GM23338 (cell line): ENCODE measurements around the gene SETBP1. TPM values are rescaled to one million over a fixed set of nuclear protein-coding genes. Genes with fewer than 3 reads are reported as not detected.

Experiments used
- ATAC-seq: fragments of 200-7000 bp; cut with Tn5 transposase; 3 replicates; pipeline ENCODE4 v1.9.1; 2020
- DNase-seq: peaks from one replicate; pipeline ENCODE4 v3.0.0-alpha.2; 2015; ENCODE audit warnings: low spot score
- H2AFZ ChIP-seq: fragments of 200-600 bp; sonication (generic); 2 replicates; pipeline ENCODE4 v1.8.0; 2016; ENCODE audit warnings: antibody characterized with exemption, mild to moderate bottlenecking, moderate library complexity
- H3F3A ChIP-seq: fragments of 200-600 bp; sonication (generic); replicated peaks from 2 replicates; pipeline ENCODE4 v1.8.0; 2017; ENCODE audit warnings: antibody characterized with exemption, mixed run types, low read depth
- H3K27ac ChIP-seq: fragments of 200-600 bp; sonication (generic); 2 replicates; pipeline ENCODE4 v1.6.1; 2016; ENCODE audit warnings: low read depth
- H3K27me3 ChIP-seq: fragments of 200-600 bp; sonication (generic); 2 replicates; pipeline ENCODE4 v1.8.0; 2016; ENCODE audit warnings: mild to moderate bottlenecking, mixed run types, moderate library complexity; ENCODE audit not compliant: insufficient read depth
- H3K36me3 ChIP-seq: fragments of 200-600 bp; sonication (generic); 2 replicates; pipeline ENCODE4 v1.8.0; 2016; ENCODE audit warnings: mild to moderate bottlenecking; ENCODE audit not compliant: insufficient read depth
- H3K4me1 ChIP-seq: fragments of 200-600 bp; sonication (generic); 2 replicates; pipeline ENCODE4 v1.8.0; 2016; ENCODE audit warnings: mild to moderate bottlenecking, moderate library complexity; ENCODE audit not compliant: insufficient read depth
- H3K4me2 ChIP-seq: fragments of 200-600 bp; sonication (generic); 2 replicates; pipeline ENCODE4 v1.7.1; 2017; ENCODE audit warnings: mixed run types
- H3K4me3 ChIP-seq: fragments of 200-600 bp; sonication (generic); 2 replicates; pipeline ENCODE4 v1.6.1; 2016; ENCODE audit warnings: mixed run types
- H3K79me2 ChIP-seq: fragments of 200-600 bp; sonication (generic); replicated peaks from 2 replicates; pipeline ENCODE4 v1.8.0; 2017; ENCODE audit warnings: mild to moderate bottlenecking; ENCODE audit not compliant: insufficient read depth
- H3K9me2 ChIP-seq: fragments of 200-600 bp; sonication (generic); 2 replicates; pipeline ENCODE4 v1.8.0; 2017; ENCODE audit not compliant: insufficient read depth
- H4K20me1 ChIP-seq: fragments of 200-600 bp; sonication (generic); replicated peaks from 2 replicates; pipeline ENCODE4 v1.8.0; 2017; ENCODE audit warnings: mild to moderate bottlenecking; ENCODE audit not compliant: insufficient read depth
- H3K27ac Mint-ChIP-seq: 2 replicates; pipeline ENCODE4 v1.8.0; 2020; ENCODE audit warnings: inconsistent platforms, mild to moderate bottlenecking, moderate library complexity, mixed read lengths
- H3K27me3 Mint-ChIP-seq: 3 replicates; pipeline ENCODE4 v1.8.0; 2022; ENCODE audit warnings: low read depth, mild to moderate bottlenecking, moderate library complexity, mixed read lengths, inconsistent platforms; ENCODE audit not compliant: insufficient read depth, poor library complexity
- H3K36me3 Mint-ChIP-seq: 3 replicates; pipeline ENCODE4 v1.8.0; 2021; ENCODE audit warnings: low read depth, mild to moderate bottlenecking, inconsistent platforms, moderate library complexity, mixed read lengths
- H3K4me1 Mint-ChIP-seq: 3 replicates; pipeline ENCODE4 v1.8.0; 2020; ENCODE audit warnings: mild to moderate bottlenecking, inconsistent platforms, mixed read lengths
- H3K4me3 Mint-ChIP-seq: 3 replicates; pipeline ENCODE4 v1.8.0; 2021; ENCODE audit warnings: moderate library complexity, mild to moderate bottlenecking, inconsistent platforms, mixed read lengths
- H3K9me3 Mint-ChIP-seq: 3 replicates; pipeline ENCODE4 v1.8.0; 2020; ENCODE audit warnings: moderate library complexity, mild to moderate bottlenecking, inconsistent platforms, mixed read lengths
- CREB1 ChIP-seq: fragments of 250-450 bp; sonication (Bioruptor Pico); IDR thresholded peaks from 2 replicates; pipeline ENCODE4 v1.5.0; 2020; ENCODE audit warnings: low read depth, mild to moderate bottlenecking, moderate library complexity
- EZH2 ChIP-seq: fragments of 200-600 bp; sonication (generic); IDR thresholded peaks from one replicate; pipeline ENCODE4 v1.8.0; 2017; ENCODE audit warnings: antibody characterized with exemption, mild to moderate bottlenecking, low read depth; ENCODE audit not compliant: unreplicated experiment
- EZH2phosphoT487 ChIP-seq: fragments of 200-600 bp; sonication (generic); IDR thresholded peaks from one replicate; pipeline ENCODE4 v1.8.1; 2018; ENCODE audit warnings: antibody characterized with exemption; ENCODE audit not compliant: unreplicated experiment
- JUNB ChIP-seq: IDR thresholded peaks from one replicate; pipeline ENCODE4 v1.6.1; 2016; ENCODE audit warnings: antibody characterized with exemption; ENCODE audit not compliant: unreplicated experiment
- NANOG ChIP-seq: IDR thresholded peaks from 2 replicates; pipeline ENCODE4 v1.6.1; 2016; ENCODE audit warnings: antibody characterized with exemption, borderline replicate concordance
- POLR2AphosphoS5 ChIP-seq: IDR thresholded peaks from 2 replicates; pipeline ENCODE4 v1.6.1; 2016; ENCODE audit warnings: antibody characterized with exemption, low read depth
- STAT1 ChIP-seq: IDR thresholded peaks from one replicate; pipeline ENCODE4 v1.6.1; 2016; ENCODE audit warnings: antibody characterized with exemption; ENCODE audit not compliant: unreplicated experiment
- ZNF114 ChIP-seq: fragments of 250-450 bp; sonication (Bioruptor Pico); IDR thresholded peaks from 2 replicates; pipeline ENCODE4 v1.5.0; 2020; ENCODE audit warnings: mild to moderate bottlenecking, moderate library complexity
- ZNF331 ChIP-seq: fragments of 250-450 bp; sonication (Bioruptor Pico); IDR thresholded peaks from 2 replicates; pipeline ENCODE4 v1.5.0; 2020; ENCODE audit warnings: low read depth, mild to moderate bottlenecking, moderate library complexity
- polyA plus RNA-seq: library from polyadenylated mRNA; unstranded; fragments of >200 nt; fragmentation: Nextera tagmentation; extraction: Ambion mirVana; gene quantifications from 2 replicates; pipeline ENCODE4 v1.2.1, GENCODE V29; 2016
- total RNA-seq: library from RNA; depleted of rRNA; stranded (reverse); fragments of >200 nt; shearing (Covaris generic); gene quantifications from 2 replicates; pipeline ENCODE4 v1.2.3, GENCODE V29; 2014
- TF ChIP-seq, protein P1 (sequence below): IDR thresholded peaks from one replicate; pipeline ENCODE4 v1.6.1; 2018; ENCODE audit warnings: antibody characterized with exemption; ENCODE audit not compliant: unreplicated experiment
- TF ChIP-seq, protein P2 (sequence below): fragments of 250-450 bp; sonication (Bioruptor Pico); IDR thresholded peaks from 2 replicates; pipeline ENCODE4 v1.5.0; 2020; ENCODE audit warnings: mild to moderate bottlenecking, moderate library complexity

SETBP1 gene
- total and polyA plus RNA-seq, 2 experiments from 2014 or later: 1.6 to 5.5 TPM

DNA sequence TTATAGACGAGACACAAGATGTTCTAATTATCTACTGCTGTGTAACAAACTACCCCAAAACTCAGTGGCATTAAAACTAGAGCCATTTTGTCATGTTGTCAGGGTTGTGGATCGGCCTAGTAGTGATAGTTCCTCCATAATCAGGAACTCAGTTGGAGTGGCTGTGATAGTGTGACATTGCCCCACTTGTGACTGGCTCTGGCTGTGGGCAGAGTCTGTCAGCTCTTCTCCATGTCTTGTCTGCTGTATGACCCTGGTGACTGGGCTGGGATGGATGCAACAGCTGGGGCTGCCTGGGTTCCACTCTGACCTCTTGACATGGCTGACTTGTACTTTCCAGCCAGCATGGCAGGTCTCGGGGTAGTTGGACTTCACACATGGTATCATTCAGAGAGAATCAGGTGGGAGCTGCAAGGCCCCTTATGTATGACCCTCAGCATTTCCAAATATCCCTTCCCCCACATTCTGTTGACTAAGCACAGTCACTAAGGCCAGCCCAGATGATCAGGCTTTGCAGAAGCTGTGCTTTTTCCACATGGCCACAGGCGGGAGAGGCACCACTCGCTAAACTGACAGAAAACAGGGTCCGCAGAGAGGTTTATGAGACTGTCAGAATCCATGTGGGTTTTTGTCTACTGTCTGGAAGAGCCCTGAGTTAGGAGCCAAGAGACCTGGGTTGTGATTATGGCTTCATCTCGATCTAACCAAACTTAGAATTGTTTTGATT, 50.3 kb downstream of the SETBP1 start:
- H3K27me3 ChIP-seq: no peaks in the 10 kb centered on the region
- H3K9me3 Mint-ChIP-seq: no peaks in the 10 kb centered on the region
- H3K27ac Mint-ChIP-seq: no peak overlapping the region
- no peaks in the 10 kb centered on the region for H3K36me3 Mint-ChIP-seq
- DNase-seq (no peak), ATAC-seq (no peak)
- no peaks in the 10 kb centered on the region for H3F3A ChIP-seq
- H3K79me2 ChIP-seq: peaks cover 4% of the 10 kb centered on the region; the same call in 1 of the 2 replicates
- H3K4me1 ChIP-seq: no peaks in the 10 kb centered on the region; the same call in 1 of the 2 replicates
- peaks cover 17% of the 10 kb centered on the region; the same call in 1 of the 2 replicates for H3K9me2 ChIP-seq
- no peak overlapping the region for H3K4me3 ChIP-seq
- H2AFZ ChIP-seq: no peak overlapping the region
- H3K27ac ChIP-seq: no peak overlapping the region
- H3K36me3 ChIP-seq: no peaks in the 10 kb centered on the region
- TF ChIP-seq STAT1: no peak
- TF ChIP-seq, protein P1, sequence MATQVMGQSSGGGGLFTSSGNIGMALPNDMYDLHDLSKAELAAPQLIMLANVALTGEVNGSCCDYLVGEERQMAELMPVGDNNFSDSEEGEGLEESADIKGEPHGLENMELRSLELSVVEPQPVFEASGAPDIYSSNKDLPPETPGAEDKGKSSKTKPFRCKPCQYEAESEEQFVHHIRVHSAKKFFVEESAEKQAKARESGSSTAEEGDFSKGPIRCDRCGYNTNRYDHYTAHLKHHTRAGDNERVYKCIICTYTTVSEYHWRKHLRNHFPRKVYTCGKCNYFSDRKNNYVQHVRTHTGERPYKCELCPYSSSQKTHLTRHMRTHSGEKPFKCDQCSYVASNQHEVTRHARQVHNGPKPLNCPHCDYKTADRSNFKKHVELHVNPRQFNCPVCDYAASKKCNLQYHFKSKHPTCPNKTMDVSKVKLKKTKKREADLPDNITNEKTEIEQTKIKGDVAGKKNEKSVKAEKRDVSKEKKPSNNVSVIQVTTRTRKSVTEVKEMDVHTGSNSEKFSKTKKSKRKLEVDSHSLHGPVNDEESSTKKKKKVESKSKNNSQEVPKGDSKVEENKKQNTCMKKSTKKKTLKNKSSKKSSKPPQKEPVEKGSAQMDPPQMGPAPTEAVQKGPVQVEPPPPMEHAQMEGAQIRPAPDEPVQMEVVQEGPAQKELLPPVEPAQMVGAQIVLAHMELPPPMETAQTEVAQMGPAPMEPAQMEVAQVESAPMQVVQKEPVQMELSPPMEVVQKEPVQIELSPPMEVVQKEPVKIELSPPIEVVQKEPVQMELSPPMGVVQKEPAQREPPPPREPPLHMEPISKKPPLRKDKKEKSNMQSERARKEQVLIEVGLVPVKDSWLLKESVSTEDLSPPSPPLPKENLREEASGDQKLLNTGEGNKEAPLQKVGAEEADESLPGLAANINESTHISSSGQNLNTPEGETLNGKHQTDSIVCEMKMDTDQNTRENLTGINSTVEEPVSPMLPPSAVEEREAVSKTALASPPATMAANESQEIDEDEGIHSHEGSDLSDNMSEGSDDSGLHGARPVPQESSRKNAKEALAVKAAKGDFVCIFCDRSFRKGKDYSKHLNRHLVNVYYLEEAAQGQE: no peak
- no peak for TF ChIP-seq ZNF331
- TF ChIP-seq JUNB: no peak
- TF ChIP-seq CREB1: no peak
- TF ChIP-seq ZNF114 (CRISPR knock-in tag): no peak
- TF ChIP-seq EZH2phosphoT487: no peak
- TF ChIP-seq EZH2: no peak
- TF ChIP-seq POLR2AphosphoS5: no peak
- TF ChIP-seq NANOG: no peak
- H3K4me1 Mint-ChIP-seq: peaks cover 38% of the 10 kb centered on the region
- no peak overlapping the region for H3K4me2 ChIP-seq
- H3K4me3 Mint-ChIP-seq: no peak overlapping the region
- no peaks in the 10 kb centered on the region for H3K27me3 Mint-ChIP-seq
- no peaks in the 10 kb centered on the region for H4K20me1 ChIP-seq

DNA sequence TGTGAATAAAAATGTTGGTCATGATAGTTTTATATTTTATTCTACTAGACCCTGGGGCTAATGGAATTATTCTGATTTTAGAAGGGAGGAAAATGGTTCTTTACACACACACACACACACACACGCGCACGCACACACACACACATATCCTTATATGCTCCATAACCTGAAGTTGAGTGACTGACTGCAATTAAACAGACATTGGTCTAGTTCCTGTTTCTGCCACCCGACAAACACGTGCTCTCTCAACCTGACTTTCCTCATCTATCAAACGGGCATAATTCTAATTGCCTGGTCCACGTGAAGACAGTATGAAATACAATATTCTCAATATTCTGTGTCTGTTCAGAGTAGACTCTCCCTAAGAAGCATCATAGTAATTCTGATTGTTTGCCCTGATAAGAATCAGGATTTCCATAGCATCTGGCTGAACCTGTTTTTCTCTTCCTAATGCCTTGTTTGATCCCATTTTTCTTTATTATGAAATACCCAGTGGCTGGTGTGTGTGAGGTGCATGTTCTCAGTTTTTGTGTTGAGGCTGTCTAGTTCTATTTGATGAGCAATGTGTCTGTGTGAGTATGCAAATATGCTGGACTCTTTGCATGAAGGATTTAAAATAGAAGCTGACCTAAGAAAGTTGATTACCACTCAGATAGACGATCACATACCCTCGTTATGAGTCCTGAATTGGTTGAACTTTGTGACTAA, 51.0 kb downstream of the SETBP1 start:
- H3K79me2 ChIP-seq: peaks cover 4% of the 10 kb centered on the region; the same call in 1 of the 2 replicates
- no peak overlapping the region for H3K4me3 ChIP-seq
- Mint-ChIP-seq H3K4me1 (peaks cover 38% of the 10 kb centered on the region), H3K4me3 (no peak overlapping the region), H3K9me3 (no peaks in the 10 kb centered on the region), H3K27me3 (no peaks in the 10 kb centered on the region), H3K36me3 (no peaks in the 10 kb centered on the region), H3K27ac (no peak overlapping the region)
- H3K27me3 ChIP-seq: no peaks in the 10 kb centered on the region
- peaks cover 17% of the 10 kb centered on the region; the same call in 1 of the 2 replicates for H3K9me2 ChIP-seq
- H3K27ac ChIP-seq: no peak overlapping the region
- DNase-seq (no peak), ATAC-seq (no peak)
- no peak overlapping the region for H2AFZ ChIP-seq
- H4K20me1 ChIP-seq: no peaks in the 10 kb centered on the region
- no peaks in the 10 kb centered on the region; the same call in 1 of the 2 replicates for H3K4me1 ChIP-seq
- H3K36me3 ChIP-seq: no peaks in the 10 kb centered on the region
- no peaks in the 10 kb centered on the region for H3F3A ChIP-seq
- no peak overlapping the region for H3K4me2 ChIP-seq
- TF ChIP-seq, protein P2, sequence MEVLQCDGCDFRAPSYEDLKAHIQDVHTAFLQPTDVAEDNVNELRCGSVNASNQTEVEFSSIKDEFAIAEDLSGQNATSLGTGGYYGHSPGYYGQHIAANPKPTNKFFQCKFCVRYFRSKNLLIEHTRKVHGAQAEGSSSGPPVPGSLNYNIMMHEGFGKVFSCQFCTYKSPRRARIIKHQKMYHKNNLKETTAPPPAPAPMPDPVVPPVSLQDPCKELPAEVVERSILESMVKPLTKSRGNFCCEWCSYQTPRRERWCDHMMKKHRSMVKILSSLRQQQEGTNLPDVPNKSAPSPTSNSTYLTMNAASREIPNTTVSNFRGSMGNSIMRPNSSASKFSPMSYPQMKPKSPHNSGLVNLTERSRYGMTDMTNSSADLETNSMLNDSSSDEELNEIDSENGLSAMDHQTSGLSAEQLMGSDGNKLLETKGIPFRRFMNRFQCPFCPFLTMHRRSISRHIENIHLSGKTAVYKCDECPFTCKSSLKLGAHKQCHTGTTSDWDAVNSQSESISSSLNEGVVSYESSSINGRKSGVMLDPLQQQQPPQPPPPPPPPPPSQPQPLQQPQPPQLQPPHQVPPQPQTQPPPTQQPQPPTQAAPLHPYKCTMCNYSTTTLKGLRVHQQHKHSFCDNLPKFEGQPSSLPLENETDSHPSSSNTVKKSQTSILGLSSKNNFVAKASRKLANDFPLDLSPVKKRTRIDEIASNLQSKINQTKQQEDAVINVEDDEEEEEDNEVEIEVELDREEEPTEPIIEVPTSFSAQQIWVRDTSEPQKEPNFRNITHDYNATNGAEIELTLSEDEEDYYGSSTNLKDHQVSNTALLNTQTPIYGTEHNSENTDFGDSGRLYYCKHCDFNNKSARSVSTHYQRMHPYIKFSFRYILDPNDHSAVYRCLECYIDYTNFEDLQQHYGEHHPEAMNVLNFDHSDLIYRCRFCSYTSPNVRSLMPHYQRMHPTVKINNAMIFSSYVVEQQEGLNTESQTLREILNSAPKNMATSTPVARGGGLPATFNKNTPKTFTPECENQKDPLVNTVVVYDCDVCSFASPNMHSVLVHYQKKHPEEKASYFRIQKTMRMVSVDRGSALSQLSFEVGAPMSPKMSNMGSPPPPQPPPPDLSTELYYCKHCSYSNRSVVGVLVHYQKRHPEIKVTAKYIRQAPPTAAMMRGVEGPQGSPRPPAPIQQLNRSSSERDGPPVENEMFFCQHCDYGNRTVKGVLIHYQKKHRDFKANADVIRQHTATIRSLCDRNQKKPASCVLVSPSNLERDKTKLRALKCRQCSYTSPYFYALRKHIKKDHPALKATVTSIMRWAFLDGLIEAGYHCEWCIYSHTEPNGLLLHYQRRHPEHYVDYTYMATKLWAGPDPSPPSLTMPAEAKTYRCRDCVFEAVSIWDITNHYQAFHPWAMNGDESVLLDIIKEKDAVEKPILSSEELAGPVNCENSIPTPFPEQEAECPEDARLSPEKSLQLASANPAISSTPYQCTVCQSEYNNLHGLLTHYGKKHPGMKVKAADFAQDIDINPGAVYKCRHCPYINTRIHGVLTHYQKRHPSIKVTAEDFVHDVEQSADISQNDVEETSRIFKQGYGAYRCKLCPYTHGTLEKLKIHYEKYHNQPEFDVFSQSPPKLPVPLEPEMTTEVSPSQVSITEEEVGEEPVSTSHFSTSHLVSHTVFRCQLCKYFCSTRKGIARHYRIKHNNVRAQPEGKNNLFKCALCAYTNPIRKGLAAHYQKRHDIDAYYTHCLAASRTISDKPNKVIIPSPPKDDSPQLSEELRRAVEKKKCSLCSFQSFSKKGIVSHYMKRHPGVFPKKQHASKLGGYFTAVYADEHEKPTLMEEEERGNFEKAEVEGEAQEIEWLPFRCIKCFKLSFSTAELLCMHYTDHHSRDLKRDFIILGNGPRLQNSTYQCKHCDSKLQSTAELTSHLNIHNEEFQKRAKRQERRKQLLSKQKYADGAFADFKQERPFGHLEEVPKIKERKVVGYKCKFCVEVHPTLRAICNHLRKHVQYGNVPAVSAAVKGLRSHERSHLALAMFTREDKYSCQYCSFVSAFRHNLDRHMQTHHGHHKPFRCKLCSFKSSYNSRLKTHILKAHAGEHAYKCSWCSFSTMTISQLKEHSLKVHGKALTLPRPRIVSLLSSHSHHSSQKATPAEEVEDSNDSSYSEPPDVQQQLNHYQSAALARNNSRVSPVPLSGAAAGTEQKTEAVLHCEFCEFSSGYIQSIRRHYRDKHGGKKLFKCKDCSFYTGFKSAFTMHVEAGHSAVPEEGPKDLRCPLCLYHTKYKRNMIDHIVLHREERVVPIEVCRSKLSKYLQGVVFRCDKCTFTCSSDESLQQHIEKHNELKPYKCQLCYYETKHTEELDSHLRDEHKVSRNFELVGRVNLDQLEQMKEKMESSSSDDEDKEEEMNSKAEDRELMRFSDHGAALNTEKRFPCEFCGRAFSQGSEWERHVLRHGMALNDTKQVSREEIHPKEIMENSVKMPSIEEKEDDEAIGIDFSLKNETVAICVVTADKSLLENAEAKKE: no peak
- no peak for TF ChIP-seq STAT1
- TF ChIP-seq EZH2: no peak
- no peak for TF ChIP-seq ZNF331
- TF ChIP-seq JUNB: no peak
- TF ChIP-seq ZNF114 (CRISPR knock-in tag): no peak
